GM19099 (cell line): ENCODE data around the gene HHATL.

Experiments used
- POLR2A ChIP-seq: IDR thresholded peaks from 3 replicates; pipeline ENCODE4 v1.6.1; 2011; ENCODE audit warnings: low read depth; ENCODE audit not compliant: insufficient read length; ENCODE audit errors: extremely low read depth

The HHATL gene

DNA sequence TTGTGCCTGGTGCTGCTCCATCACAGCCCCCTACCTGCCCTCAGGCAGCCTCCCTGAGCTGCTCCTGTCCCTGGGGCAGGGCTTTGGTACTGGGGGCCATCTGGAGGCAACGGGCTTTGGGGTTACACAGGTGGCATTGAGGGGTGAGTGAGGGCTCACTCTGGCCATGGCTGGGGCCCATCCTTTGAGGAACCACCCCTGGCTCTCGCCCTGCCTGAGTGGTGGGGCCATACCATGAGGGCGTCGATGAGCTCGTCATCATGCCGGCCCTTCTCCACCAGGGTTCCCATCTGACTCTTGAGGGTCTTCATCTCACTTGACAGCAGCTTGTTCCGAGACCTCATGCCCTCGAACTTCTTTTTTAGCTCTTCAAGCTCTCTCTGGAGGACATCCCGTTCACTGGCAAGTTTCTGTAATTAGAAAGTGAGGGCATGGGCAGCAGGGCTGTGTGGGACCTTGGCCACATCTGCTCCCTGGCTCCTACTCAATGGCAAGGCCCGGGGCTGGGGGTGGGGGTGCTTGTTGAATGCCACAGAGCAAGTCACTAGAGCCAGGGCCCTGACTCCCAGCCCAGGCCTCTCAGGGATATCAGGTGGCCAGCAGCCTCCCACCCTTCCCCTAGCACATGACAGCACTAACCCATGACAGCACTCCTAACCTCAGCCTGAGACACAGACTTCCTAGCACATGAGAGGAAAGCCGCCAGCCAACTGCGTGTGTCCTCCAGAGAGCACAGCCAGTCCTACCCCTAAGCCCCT lies 37.0 kb upstream of the HHATL start:
- no peak for TF ChIP-seq POLR2A

DNA sequence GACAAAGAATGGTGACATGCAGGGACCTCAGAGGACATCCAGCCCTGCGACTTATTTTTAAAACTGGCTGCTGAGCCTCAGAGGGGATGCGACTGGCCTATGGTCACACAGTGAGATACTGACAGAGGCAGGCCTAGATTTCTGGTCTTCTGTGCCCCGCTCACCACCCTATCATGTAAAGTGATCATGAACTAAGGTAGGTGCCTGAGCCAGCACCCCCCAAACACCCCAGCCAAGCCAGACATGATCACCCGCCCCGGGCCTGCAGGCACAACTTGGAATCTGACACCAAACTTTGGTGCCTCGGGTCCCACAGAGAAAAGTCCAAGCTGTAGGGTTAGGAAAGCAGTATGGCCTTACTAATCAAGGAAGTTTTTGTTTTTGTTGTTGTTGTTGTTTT lies 33.9 kb upstream of the HHATL start:
- no peak for TF ChIP-seq POLR2A

DNA sequence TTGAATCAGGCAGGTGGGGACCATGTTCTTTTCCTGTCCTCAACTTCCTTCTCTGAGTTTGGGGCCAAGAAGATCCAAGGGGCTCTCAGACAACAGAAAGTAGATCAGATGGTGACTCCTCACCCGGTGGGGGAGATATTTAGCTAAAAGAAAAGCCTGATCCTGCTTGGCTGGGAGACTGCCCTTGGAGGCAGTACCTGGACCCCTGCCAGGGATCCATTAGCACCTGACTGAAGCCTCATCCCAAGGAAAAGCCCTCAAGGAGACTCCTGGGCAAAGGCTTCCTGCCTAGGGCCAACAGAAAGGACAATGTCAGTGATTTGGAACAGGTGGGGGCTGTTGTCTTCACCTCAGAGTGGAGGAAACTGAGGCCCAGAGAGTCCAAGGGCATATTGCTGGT lies 33.5 kb upstream of the HHATL start:
- no peak for TF ChIP-seq POLR2A

DNA sequence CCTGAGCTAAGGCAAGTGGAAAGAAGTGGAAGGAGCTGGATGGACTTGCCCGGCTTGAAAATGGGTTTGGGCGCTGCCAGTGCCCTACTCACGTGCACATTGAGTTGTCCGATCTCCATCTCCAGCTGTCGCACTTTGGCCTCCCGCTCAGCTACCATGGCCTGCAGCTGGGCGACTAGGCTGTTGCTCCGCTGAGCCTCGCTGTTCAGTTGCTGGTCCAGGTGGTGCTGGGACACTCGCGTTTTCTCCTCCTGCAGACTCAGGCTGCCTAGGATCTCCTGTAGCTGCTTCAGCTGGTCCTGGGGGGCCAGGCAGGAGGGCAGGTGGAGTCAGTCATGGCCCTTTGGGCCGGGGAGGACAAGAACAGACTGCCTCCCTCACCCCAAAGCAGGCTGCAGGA lies 33.0 kb upstream of the HHATL start:
- TF ChIP-seq POLR2A: no peak

DNA sequence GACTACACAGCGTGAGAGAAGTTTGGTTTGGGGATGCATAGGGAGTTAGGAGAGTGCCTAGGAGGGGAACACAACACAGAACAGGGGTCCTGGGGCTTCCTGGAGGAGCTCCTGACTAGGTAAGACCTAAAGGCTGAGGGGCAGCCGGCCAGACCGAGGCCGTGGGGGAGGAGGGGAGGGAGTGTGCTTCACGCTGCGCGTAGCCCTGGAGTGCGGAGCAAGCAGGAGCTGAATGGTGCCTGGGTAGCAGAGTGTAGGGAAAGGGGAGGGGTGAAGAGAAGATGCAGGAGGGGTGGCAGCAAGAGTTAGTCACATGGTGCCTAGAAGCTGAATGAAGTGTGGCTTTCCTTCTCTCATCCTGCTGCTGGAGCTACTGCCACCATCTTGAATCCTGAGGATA lies 32.4 kb upstream of the HHATL start:
- no peak for TF ChIP-seq POLR2A

DNA sequence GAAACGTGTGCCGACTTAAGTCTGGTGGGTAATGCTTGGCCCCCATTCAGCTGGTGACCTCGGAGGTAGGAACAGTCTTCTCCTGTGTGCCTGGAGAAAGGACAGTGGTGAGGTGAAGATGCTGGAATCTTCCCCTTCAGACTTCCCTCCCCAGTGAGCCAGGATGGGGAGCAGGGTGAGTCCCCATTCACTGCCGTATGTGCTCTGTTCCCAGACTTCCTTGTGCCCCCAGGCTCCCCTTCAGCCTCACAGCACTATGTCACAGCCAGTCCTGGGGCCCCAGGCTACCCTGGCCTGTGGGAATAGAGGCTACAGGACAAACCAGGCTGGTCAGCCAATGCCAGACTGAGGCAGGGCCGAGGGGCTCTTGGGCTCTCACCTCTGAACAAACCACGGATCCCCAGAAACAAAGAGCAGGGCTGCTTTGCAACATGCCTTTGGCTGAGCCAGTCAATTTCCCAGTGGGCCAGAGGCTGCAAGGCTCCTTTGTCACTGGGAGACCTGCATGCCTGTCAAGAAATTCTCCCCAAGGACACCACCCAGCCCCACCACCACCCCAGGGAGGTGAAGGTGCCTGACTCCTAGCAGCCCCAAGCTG lies 31.8 kb upstream of the HHATL start:
- no peak for TF ChIP-seq POLR2A

DNA sequence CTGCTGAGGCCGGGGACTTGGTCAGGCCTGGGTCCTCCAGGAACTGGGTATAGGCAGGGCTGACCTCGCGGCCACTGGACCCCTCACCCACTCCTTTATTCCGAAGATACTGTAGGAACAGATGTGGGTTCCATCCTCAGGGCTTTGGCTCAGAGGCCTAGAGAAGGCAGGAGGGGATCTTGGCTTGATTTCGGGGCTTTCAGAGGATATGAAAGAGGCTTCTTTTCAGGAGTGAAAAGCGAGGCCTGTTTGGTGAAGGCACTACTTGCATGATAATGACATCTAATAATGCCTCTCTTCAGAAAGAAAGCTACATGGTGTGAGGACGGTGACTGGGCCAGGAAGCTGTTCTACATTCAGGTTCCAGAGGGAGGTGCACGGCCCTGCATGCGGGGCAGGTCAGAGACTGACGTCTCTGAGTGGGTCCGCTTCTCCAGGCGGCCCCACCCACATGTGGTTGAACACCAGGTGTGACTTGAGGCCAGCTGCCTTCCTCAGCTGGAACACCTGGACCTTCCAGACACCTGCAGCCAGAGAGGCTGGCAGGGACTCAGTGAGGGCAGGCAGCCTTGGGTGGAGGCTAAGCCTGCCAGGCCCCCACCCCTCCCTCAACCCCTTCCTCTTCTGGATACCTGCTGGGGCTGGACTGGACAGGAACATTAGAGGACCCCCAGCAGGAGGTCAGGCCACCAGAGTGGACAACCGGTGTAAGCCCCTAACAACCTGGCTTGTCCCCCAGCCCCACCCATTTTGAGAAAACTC lies 31.1 kb upstream of the HHATL start:
- TF ChIP-seq POLR2A: no peak

DNA sequence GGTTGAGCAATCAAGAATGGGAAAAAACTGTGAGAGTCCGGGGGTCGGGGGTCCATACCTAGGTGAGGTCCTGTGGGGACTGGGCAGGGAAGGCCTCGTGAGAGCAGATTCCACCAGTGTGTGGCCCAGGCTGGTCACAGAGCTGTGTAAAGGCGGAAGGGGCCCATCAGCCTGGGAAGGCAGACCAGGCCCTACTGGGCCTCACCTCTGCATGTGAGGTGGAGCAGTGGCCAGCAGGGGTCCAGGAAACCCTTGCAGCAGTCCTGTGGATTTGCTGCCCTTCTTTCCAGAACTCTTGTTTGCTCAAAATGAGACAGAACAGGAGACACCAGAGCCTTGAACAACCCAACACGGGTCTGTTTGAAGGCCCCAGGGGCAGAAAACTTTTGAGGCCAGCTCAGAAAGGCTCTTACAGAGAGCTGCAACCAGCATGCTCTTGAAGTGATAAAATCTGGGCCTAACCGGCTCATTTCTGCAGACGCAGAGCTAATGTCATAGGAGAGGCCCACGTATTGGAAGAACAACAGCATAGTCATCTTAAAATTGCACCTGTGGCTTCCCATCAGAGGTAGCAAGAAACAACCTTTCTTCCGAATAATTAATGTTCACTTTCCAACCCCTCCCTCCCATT lies 30.3 kb upstream of the HHATL start:
- no peak for TF ChIP-seq POLR2A

DNA sequence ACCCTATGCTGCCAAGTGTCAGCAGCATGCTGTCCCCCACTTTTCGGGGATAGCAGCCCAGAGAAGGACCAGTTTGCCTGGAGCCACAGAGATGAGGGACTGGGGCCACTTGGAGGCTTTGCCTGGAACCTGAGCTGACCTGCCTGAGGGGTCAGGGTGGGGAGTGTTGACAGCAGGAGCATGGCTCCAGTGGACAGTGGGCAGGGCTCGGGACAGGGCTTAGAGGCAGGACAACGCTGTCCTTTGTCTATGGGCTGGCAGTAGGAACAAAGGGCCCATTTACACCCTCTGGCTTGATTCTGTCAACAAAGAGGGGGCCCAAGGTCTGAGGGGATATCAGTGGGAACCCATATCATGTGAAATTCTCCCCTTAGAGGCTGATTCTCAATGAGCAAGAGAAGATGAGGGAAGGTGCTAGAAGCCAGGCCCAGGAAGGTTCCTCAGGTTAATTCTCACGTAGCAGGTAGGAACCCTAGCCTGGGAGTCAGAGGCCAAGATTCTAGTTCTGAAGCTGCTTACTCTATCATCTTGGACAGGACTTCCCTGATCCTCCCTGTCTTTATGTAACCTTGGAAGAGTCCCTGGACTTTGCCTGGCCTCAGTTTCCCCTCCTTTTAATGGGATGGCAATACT lies 29.7 kb upstream of the HHATL start:
- no peak for TF ChIP-seq POLR2A

DNA sequence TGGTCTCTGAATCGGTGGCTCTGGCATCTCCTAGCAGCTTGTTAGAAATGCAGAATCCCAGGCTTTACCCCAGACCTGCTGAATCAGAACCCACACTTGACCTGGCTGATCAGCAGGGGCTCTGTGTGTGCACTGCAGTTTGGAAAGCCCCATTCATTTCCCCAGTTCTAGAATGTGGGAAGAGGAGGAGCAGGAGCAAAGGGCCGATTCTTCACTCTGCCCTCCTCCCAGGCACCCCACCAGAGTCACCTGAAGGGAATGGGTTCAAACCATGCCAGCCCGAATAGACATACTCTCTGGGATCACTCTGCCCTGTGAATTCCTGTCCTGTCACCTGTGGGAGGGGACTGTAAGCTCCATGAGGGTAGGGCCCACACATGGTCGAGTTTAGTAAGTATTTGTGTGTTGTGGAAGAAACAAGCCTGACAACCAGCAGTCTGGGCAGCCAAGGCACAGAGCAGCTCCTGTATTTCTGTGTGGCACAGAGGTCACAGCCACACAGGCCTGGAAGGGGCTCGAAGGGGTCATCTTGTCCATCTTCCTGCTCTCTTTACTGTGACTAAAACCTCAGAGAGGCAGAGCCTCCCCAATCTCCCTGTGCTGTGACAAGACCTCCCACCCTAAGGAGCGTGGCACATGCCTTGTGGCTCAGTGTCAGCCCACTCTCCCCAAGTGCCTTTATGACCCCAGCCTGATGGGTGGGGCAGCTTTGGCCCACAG lies 29.0 kb upstream of the HHATL start:
- no peak for TF ChIP-seq POLR2A

DNA sequence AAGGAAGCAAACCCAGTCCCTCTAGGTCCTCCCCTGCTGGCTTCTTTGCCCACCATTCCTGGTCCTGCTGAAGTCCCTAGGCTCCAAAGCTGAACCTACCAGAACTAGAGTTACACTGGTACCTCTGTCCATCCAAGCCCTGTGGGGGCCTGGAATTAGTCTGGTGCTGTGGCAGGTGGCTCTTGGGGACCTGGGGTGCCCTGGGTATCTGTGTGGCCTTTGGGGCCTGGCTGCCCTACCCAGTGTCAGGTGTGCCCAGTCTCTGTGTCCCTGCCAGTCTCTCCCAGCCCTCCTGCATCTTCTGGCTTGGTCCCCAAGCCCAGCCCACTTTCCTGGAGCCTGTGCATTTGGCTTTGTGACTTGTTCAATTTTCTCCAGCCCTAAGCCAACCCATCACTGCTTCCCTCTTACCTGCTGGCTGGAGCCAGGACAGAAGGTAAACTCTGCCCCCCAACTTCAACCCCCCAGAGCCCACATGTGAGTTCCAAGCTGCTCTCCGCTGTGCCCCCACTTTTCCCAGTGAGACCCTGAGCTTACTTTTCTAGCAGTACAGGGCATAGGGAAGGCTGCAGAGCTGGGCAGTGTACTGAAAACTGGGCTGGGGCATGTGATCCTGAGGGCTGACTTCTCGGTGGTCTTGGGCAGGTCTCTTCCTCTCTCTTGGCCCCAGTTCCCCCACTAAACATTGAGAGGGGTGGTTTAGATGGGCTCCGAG lies 28.3 kb upstream of the HHATL start:
- TF ChIP-seq POLR2A: no peak

DNA sequence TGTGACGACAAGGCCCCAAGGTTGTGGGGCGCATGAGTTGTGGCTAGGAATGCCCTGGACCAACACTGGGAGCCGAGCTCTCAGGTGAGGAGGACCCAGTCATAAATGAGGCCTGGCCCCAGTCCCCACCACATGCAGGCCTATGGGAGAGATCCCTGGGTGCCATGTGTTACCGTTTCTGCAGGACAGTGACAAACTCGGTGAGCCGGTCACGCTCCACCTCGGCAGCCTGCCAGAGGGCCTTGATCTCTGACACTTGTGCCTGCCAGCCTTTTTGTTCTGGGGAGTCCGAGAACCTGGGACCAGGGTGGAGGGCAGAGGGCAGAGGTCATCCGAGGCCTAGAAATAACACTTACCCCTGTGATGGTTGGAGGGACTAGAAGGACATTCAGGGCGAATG lies 27.7 kb upstream of the HHATL start:
- no peak for TF ChIP-seq POLR2A

DNA sequence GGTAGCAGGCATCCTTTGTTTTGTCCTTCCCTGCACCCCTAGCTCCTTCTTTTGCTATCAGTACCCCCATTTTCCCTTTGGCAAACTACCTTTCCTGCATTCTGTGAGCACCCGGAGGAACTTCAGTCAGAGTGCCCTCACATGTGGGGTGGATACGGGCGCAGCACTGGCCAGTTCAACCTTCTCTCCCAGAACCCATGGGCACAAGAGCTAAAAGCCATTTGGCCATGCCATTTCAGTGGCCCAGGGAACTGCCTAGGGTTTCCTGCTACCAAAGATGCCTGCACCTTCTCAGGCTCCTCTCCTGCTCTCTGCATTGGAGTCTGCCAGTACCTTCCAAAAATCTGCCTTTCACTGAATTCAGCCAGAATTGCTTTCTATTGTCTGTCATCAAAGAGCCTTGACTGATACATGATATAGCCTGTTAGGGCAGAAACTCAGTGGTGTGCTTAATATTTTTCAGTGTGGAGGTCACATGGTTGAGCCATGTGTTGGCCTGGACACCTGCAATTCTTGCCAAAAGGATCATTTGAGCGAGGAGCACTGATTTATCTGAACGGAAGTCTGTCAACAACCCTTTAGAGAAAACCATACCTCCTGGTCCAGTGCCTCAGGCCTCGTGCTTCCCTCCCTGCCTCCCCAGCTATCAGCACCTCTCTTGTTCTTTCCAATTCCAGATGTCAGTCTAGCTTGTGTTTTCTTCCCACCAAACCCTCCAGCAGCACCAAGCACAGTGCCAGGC lies 27.0 kb upstream of the HHATL start:
- TF ChIP-seq POLR2A: no peak

DNA sequence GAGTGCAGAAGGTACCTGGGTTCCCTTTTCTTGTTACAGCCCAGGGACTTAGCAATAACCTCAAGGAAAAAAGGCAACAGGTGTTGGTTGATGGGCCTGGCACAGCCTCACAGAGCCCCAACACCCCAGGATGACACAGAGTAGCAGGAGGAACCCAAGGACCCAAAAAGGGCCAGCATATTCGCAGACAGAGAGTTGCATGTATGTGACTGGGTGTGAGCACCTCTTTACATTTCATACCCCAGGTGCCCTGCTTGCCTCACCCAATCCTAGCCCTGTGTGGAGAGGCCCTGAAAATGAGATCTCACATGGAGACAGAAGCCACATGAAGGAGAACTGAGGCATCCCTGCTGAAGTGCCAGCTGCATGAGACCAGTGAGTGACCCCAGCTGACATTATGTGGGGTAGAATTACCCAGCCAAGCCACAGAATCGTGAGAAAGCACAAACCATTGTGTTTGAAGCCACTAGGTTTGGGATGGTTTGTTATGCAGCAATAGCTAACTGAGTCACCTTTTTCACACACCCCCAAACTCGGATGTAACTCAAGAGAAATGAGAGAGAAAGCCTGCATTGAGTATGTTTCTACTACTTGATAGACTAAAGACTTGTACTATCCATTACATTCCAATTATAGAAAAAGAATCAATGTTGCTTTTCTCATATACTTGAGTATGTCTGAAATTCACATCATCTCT lies 26.2 kb upstream of the HHATL start:
- no peak for TF ChIP-seq POLR2A
